Smooth muscle cell (in vitro differentiated cells): ENCODE results near the gene KCNC1. TPM values are rescaled to one million over a fixed set of nuclear protein-coding genes. Genes with fewer than 3 reads are reported as not detected.

Experiments used
- DNase-seq: peaks from one replicate; lab custom pipeline; 2025; ENCODE audit not compliant: unreplicated experiment; lab: John Stamatoyannopoulos, UW
- H2AFZ ChIP-seq: fragments of 200-600 bp; sonication (generic); 2 replicates; pipeline ENCODE4 v1.6.0; 2016; ENCODE audit warnings: antibody characterized with exemption, low read depth, mild to moderate bottlenecking
- H3F3A ChIP-seq: fragments of 200-600 bp; sonication (generic); 2 replicates; pipeline ENCODE4 v1.6.0; 2017; ENCODE audit warnings: antibody characterized with exemption, low read depth
- H3K27ac ChIP-seq: fragments of 200-600 bp; sonication (generic); 2 replicates; pipeline ENCODE4 v1.5.1; 2016; ENCODE audit warnings: low read depth, mild to moderate bottlenecking
- H3K27me3 ChIP-seq: fragments of 200-600 bp; sonication (generic); 2 replicates; pipeline ENCODE4 v1.6.1; 2016; ENCODE audit warnings: low read depth, mild to moderate bottlenecking
- H3K36me3 ChIP-seq: fragments of 200-600 bp; sonication (generic); 2 replicates; pipeline ENCODE4 v1.5.1; 2016; ENCODE audit warnings: low read depth
- H3K4me1 ChIP-seq: fragments of 200-600 bp; sonication (generic); 2 replicates; pipeline ENCODE4 v1.5.1; 2016; ENCODE audit warnings: low read depth
- H3K4me2 ChIP-seq: fragments of 200-600 bp; sonication (generic); 2 replicates; pipeline ENCODE4 v1.6.0; 2016; ENCODE audit warnings: mild to moderate bottlenecking
- H3K4me3 ChIP-seq: fragments of 200-600 bp; sonication (generic); 2 replicates; pipeline ENCODE4 v1.5.1; 2016; ENCODE audit warnings: mild to moderate bottlenecking
- H3K79me2 ChIP-seq: fragments of 200-600 bp; sonication (generic); 2 replicates; pipeline ENCODE4 v1.6.0; 2016; ENCODE audit warnings: low read depth, mild to moderate bottlenecking
- H3K9ac ChIP-seq: fragments of 200-600 bp; sonication (generic); 2 replicates; pipeline ENCODE4 v1.6.0; 2016; ENCODE audit warnings: low read depth
- H3K9me3 ChIP-seq: fragments of 200-600 bp; sonication (generic); replicated peaks from 2 replicates; pipeline ENCODE4 v1.5.1; 2016; ENCODE audit warnings: low read depth
- H4K20me1 ChIP-seq: fragments of 200-600 bp; sonication (generic); 2 replicates; pipeline ENCODE4 v1.6.0; 2016; ENCODE audit warnings: low read depth
- WGBS: methylation state at CpG from one replicate; pipeline ENCODE4 v1.1.7; 2016; ENCODE audit warnings: low lambda C conversion rate; 5-methylcytosine and 5-hydroxymethylcytosine counted together
- polyA plus RNA-seq: library from polyadenylated mRNA; unstranded; fragments of >200 nt; fragmentation: Nextera tagmentation; extraction: Ambion mirVana; gene quantifications from 2 replicates; pipeline ENCODE4 v1.2.1, GENCODE V29; 2016
- total RNA-seq: library from RNA; depleted of rRNA; stranded (reverse); fragments of >200 nt; gene quantifications from 2 replicates; pipeline ENCODE4 v1.2.3, GENCODE V29; 2014
- TF ChIP-seq, protein P1 (sequence below): fragments of 200-600 bp; sonication (generic); IDR thresholded peaks from 2 replicates; pipeline ENCODE4 v1.5.1; 2017; ENCODE audit warnings: borderline replicate concordance, mild to moderate bottlenecking, antibody characterized with exemption; ENCODE audit not compliant: insufficient read depth, poor library complexity, severe bottlenecking

KCNC1 gene
- total and polyA plus RNA-seq, 2 experiments from 2014 or later: not detected

DNA sequence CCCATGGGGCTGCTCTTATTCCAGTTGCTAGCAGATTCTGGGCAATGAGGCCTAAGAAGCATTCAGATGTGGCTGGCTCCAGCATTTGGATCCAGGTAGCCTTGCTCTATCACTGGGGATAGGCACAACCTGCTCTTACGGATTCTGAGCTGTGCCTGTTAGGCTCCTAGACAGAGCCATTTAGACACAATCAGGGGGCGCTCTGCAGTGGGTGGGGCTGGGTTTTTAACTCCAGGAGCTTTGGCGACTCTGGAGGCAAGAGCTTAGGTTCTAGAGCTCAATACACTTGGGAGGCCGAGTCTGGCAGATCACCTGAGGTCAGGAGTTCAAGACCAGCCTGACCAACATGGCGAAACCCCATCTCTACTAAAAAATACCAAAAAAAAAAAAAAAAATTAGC, 32.0 kb downstream of the KCNC1 start:
- H3K4me2 ChIP-seq: no peak overlapping the region
- H3K9me3 ChIP-seq: no peaks in the 10 kb centered on the region
- no peaks in the 10 kb centered on the region for H4K20me1 ChIP-seq
- no peak overlapping the region for H3K4me3 ChIP-seq
- WGBS: 59% methylated on average over 5 of the region's 5 CpGs
- no peaks in the 10 kb centered on the region for H3K36me3 ChIP-seq
- no peak overlapping the region for H3K9ac ChIP-seq
- H3K27me3 ChIP-seq: no peaks in the 10 kb centered on the region
- no peak overlapping the region for H3K27ac ChIP-seq
- peaks cover 12% of the 10 kb centered on the region for H3K4me1 ChIP-seq
- no peak overlapping the region for H2AFZ ChIP-seq
- DNase-seq: no peak
- no peaks in the 10 kb centered on the region for H3F3A ChIP-seq
- TF ChIP-seq, protein P1, sequence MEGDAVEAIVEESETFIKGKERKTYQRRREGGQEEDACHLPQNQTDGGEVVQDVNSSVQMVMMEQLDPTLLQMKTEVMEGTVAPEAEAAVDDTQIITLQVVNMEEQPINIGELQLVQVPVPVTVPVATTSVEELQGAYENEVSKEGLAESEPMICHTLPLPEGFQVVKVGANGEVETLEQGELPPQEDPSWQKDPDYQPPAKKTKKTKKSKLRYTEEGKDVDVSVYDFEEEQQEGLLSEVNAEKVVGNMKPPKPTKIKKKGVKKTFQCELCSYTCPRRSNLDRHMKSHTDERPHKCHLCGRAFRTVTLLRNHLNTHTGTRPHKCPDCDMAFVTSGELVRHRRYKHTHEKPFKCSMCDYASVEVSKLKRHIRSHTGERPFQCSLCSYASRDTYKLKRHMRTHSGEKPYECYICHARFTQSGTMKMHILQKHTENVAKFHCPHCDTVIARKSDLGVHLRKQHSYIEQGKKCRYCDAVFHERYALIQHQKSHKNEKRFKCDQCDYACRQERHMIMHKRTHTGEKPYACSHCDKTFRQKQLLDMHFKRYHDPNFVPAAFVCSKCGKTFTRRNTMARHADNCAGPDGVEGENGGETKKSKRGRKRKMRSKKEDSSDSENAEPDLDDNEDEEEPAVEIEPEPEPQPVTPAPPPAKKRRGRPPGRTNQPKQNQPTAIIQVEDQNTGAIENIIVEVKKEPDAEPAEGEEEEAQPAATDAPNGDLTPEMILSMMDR: peak; percentile 9
- H3K79me2 ChIP-seq: no peaks in the 10 kb centered on the region

DNA sequence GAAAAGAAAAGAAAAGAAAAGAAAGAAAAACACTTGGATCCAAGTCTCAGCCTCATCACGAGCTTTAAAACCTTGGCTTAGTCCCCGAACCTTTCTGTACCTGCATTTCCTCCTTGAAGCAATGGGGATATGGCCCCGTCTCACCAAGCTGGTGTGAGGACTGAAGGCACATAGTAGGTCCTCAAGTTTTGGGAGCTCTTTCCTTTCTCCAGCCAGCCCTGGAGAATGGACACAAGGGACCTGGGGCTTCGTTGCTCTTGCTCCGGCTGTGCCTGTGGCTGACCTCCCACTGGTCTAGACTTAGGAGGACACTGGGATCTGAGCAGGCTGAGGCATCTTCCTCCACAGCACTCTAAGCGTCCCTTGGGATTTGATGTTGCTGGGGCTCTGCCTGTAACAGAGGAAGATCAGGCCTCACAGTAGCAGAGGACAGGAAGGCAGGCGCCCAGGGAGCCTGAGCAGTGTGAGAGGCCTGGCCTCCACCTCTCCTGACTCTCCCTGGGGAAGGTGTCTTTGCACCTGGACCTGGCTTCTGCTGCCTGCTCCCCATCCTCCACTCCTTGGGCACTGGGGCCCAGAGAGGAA, 32.8 kb downstream of the KCNC1 start:
- H4K20me1 ChIP-seq: no peaks in the 10 kb centered on the region
- no peak overlapping the region for H3K27ac ChIP-seq
- no peak overlapping the region for H3K4me2 ChIP-seq
- H3F3A ChIP-seq: no peaks in the 10 kb centered on the region
- no peak overlapping the region for H2AFZ ChIP-seq
- TF ChIP-seq, protein P1: no peak
- no peaks in the 10 kb centered on the region for H3K36me3 ChIP-seq
- H3K79me2 ChIP-seq: no peaks in the 10 kb centered on the region
- no peak overlapping the region for H3K4me3 ChIP-seq
- peaks cover 12% of the 10 kb centered on the region for H3K4me1 ChIP-seq
- 85% methylated on average over 7 of the region's 7 CpGs for WGBS
- no peak for DNase-seq
- no peaks in the 10 kb centered on the region for H3K27me3 ChIP-seq
- no peak overlapping the region for H3K9ac ChIP-seq
- no peaks in the 10 kb centered on the region for H3K9me3 ChIP-seq

DNA sequence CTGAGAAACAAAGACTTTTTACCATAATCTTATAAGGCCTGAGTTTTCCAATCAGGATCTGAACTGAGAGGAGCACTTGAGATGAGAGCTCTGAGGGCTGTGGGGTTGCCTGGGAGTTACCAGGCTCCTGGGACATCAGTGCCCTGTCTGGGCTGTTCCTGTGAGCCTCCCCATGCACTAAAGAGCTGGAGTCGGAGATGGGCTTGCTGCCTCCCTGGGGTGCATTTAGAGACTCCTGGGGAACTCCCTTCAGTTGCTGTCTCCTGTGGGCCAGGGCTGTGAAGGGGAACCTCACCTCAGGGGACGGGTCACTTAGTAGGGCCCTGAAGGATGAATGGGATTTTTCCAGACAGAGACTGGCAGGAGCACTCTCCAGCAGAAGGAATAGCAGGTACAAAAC, 33.3 kb downstream of the KCNC1 start:
- 97% methylated on average over 2 of the region's 2 CpGs for WGBS
- TF ChIP-seq, protein P1: no peak
- H2AFZ ChIP-seq: no peak overlapping the region
- no peak overlapping the region for H3K4me2 ChIP-seq
- no peak overlapping the region for H3K9ac ChIP-seq
- no peak overlapping the region for H3K4me3 ChIP-seq
- no peak for DNase-seq
- no peaks in the 10 kb centered on the region for H3K9me3 ChIP-seq
- H3K27me3 ChIP-seq: no peaks in the 10 kb centered on the region
- no peaks in the 10 kb centered on the region for H3K36me3 ChIP-seq
- H4K20me1 ChIP-seq: no peaks in the 10 kb centered on the region
- H3K79me2 ChIP-seq: no peaks in the 10 kb centered on the region
- H3F3A ChIP-seq: no peaks in the 10 kb centered on the region
- peaks cover 12% of the 10 kb centered on the region for H3K4me1 ChIP-seq
- no peak overlapping the region for H3K27ac ChIP-seq

DNA sequence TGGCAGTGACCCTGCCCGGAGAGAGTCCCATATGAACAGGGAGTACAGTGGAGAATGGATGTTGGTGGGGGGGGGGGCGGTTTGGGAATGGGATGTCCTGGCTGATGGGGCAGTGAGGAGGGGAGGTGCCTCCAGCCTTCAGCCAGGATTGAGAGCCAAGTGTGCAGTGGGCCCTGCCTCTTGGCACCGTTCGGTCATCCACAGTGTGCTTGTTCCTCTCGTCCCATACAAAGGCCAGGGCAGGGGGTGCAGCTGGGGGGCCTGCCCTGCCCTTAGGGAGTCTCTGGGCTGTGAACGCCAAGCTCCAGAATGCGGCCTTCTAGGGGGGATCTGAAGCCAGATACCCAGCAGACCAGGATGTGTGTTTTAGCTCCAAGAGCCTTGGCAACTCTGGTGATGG, 34.0 kb downstream of the KCNC1 start:
- H3K4me3 ChIP-seq: no peak overlapping the region
- TF ChIP-seq, protein P1: no peak
- H4K20me1 ChIP-seq: no peaks in the 10 kb centered on the region
- peaks cover 12% of the 10 kb centered on the region for H3K4me1 ChIP-seq
- no peaks in the 10 kb centered on the region for H3K79me2 ChIP-seq
- H3K27ac ChIP-seq: no peak overlapping the region
- H3K27me3 ChIP-seq: no peaks in the 10 kb centered on the region
- no peaks in the 10 kb centered on the region for H3F3A ChIP-seq
- no peak for DNase-seq
- 89% methylated on average over 7 of the region's 7 CpGs for WGBS
- H2AFZ ChIP-seq: no peak overlapping the region
- no peak overlapping the region for H3K9ac ChIP-seq
- no peak overlapping the region for H3K4me2 ChIP-seq
- H3K9me3 ChIP-seq: no peaks in the 10 kb centered on the region
- no peaks in the 10 kb centered on the region for H3K36me3 ChIP-seq
